DMS153 treated with DMSO at 0.1 percent for 48 hours (cell line): ENCODE results near the gene RIMBP2.

Source experiments
- DNase-seq: peaks from one replicate; lab custom pipeline; 2025; ENCODE audit not compliant: unreplicated experiment; lab: John Stamatoyannopoulos, UW

Gene RIMBP2

GRCh38 chr12:130547480-130548155 lies 168.5 kb downstream of the RIMBP2 start:
- DNase-seq, result no peak

GRCh38 chr12:130546494-130546893 lies 169.6 kb downstream of the RIMBP2 start:
- DNase-seq, result no peak

GRCh38 chr12:130545475-130545874 lies 170.6 kb downstream of the RIMBP2 start:
- DNase-seq, result no peak

GRCh38 chr12:130540376-130540775 lies 175.7 kb downstream of the RIMBP2 start:
- no peak for DNase-seq

GRCh38 chr12:130538343-130539095 lies 177.6 kb downstream of the RIMBP2 start:
- no peak for DNase-seq

GRCh38 chr12:130537655-130538054 lies 178.4 kb downstream of the RIMBP2 start:
- no peak for DNase-seq

GRCh38 chr12:130537051-130537450 lies 179.0 kb downstream of the RIMBP2 start:
- DNase-seq, result no peak

- no peak for DNase-seq
Observed at GRCh38 chr12:130530429-130530828, 185.7 kb downstream of the RIMBP2 start.

GRCh38 chr12:130529781-130530180 lies 186.3 kb downstream of the RIMBP2 start:
- DNase-seq, result no peak

GRCh38 chr12:130527239-130527638 lies 188.9 kb downstream of the RIMBP2 start:
- DNase-seq, result no peak

- no peak for DNase-seq
Observed at GRCh38 chr12:130526813-130527212, 189.3 kb downstream of the RIMBP2 start.

GRCh38 chr12:130525384-130526172 lies 190.5 kb downstream of the RIMBP2 start:
- DNase-seq, result no peak

- DNase-seq, result no peak
Observed at GRCh38 chr12:130524759-130525158, 191.3 kb downstream of the RIMBP2 start.

- no peak for DNase-seq
Observed at GRCh38 chr12:130523863-130524614, 192.1 kb downstream of the RIMBP2 start.

- DNase-seq, result no peak
Observed at GRCh38 chr12:130523208-130523607, 192.9 kb downstream of the RIMBP2 start.

- no peak for DNase-seq
Observed at GRCh38 chr12:130522244-130522834, 193.8 kb downstream of the RIMBP2 start.

- DNase-seq, result no peak
Observed at GRCh38 chr12:130521375-130522124, 194.5 kb downstream of the RIMBP2 start.

- no peak for DNase-seq
Observed at GRCh38 chr12:130520784-130521183, 195.3 kb downstream of the RIMBP2 start.

GRCh38 chr12:130517588-130517987 lies 198.5 kb downstream of the RIMBP2 start:
- no peak for DNase-seq

- DNase-seq, result peak; percentile 24
Observed at GRCh38 chr12:130514149-130514551, 201.9 kb downstream of the RIMBP2 start.
